HepG2 (cell line): Measurements from ENCODE around the gene RGS14. TPM values are rescaled to one million over a fixed set of nuclear protein-coding genes. Genes with fewer than 3 reads are reported as not detected.

Experiments used
- AGO2 ChIP-seq: fragments of 200-400 bp; formaldehyde crosslinking; optimal IDR thresholded peaks from 2 replicates; pipeline ENCODE3; 2017; ENCODE audit warnings: mild to moderate bottlenecking, low read depth, low read length, moderate library complexity
- CENPX ChIP-seq: sonication (generic); formaldehyde crosslinking; IDR thresholded peaks from 2 replicates; pipeline ENCODE4 v1.9.0; 2021; ENCODE audit warnings: mild to moderate bottlenecking, missing genetic modification reagents, moderate library complexity
- CTCF ChIP-seq: sonication (generic); formaldehyde crosslinking; IDR thresholded peaks from 2 replicates; pipeline ENCODE4 v1.5.0; 2020; ENCODE audit warnings: mild to moderate bottlenecking, missing genetic modification reagents, moderate library complexity
- ESRRA ChIP-seq: sonication (generic); formaldehyde crosslinking; IDR thresholded peaks from 2 replicates; pipeline ENCODE4 v1.5.1; 2020; ENCODE audit warnings: mild to moderate bottlenecking, low read depth, missing genetic modification reagents
- MED1 ChIP-seq: sonication (generic); formaldehyde crosslinking; IDR thresholded peaks from 2 replicates; pipeline ENCODE4 v1.4.0; 2020; ENCODE audit warnings: missing genetic modification reagents
- NCOR1 ChIP-seq: fragments of 200-600 bp; sonication (generic); IDR thresholded peaks from 2 replicates; pipeline ENCODE4 v1.7.0; 2017; ENCODE audit warnings: antibody characterized with exemption, low read length, borderline replicate concordance
- PHB2 ChIP-seq: fragments of 450-650 bp; IDR thresholded peaks from 2 replicates; pipeline ENCODE4 v1.6.1; 2018; ENCODE audit not compliant: partially characterized antibody
- PRPF4 ChIP-seq: fragments of 200-400 bp; formaldehyde crosslinking; IDR thresholded peaks from 2 replicates; pipeline ENCODE4 v1.6.1; 2016; ENCODE audit warnings: low read length, low read depth; ENCODE audit not compliant: poor library complexity, severe bottlenecking
- RAD21 ChIP-seq: fragments of 450-650 bp; formaldehyde crosslinking; IDR thresholded peaks from 2 replicates; pipeline ENCODE4 v1.5.0; 2020; ENCODE audit warnings: mild to moderate bottlenecking
- RFXANK ChIP-seq: IDR thresholded peaks from 2 replicates; pipeline ENCODE4 v1.6.1; 2016
- SALL1 ChIP-seq: sonication (generic); formaldehyde crosslinking; IDR thresholded peaks from 2 replicates; pipeline ENCODE4 v1.8.0; 2022; ENCODE audit warnings: mild to moderate bottlenecking, missing genetic modification reagents
- SMAD1 ChIP-seq: sonication (generic); formaldehyde crosslinking; IDR thresholded peaks from 2 replicates; pipeline ENCODE4 v1.4.0; 2020; ENCODE audit warnings: missing genetic modification reagents, low read depth, mild to moderate bottlenecking, borderline replicate concordance
- SOX6 ChIP-seq, 2 experiments: fragments of 450-650 bp in 1 of 2; sonication (generic) in 1 of 2; formaldehyde crosslinking in 1 of 2; IDR thresholded peaks; 2 replicates each; pipeline versions ENCODE4 v1.4.0 to v1.6.1; 2017 to 2020; ENCODE audit warnings: antibody characterized with exemption in 1 of 2, mild to moderate bottlenecking in 1 of 2, missing genetic modification reagents in 1 of 2
- SP2 ChIP-seq: sonication (generic); formaldehyde crosslinking; IDR thresholded peaks from 2 replicates; pipeline ENCODE4 v1.5.1; 2020; ENCODE audit warnings: mild to moderate bottlenecking, missing genetic modification reagents
- TBX2 ChIP-seq: sonication (generic); formaldehyde crosslinking; IDR thresholded peaks from 2 replicates; pipeline ENCODE4 v1.5.0; 2020; ENCODE audit warnings: missing genetic modification reagents, mild to moderate bottlenecking, borderline replicate concordance
- TMF1 ChIP-seq: sonication (generic); formaldehyde crosslinking; IDR thresholded peaks from 2 replicates; pipeline ENCODE4 v1.8.1; 2022; ENCODE audit warnings: low read depth, missing genetic modification reagents
- ZFP36L1 ChIP-seq: sonication (generic); formaldehyde crosslinking; IDR thresholded peaks from 2 replicates; pipeline ENCODE4 v1.8.0; 2022; ENCODE audit warnings: mild to moderate bottlenecking, missing genetic modification reagents, moderate library complexity
- ZMAT5 ChIP-seq: sonication (generic); formaldehyde crosslinking; IDR thresholded peaks from 2 replicates; pipeline ENCODE4 v1.5.0; 2020; ENCODE audit warnings: mild to moderate bottlenecking, low read depth, missing genetic modification reagents, borderline replicate concordance
- ZNF24 ChIP-seq: fragments of 450-650 bp; IDR thresholded peaks from 2 replicates; pipeline ENCODE4 v1.6.1; 2017; ENCODE audit warnings: antibody characterized with exemption, mild to moderate bottlenecking
- ZNF75D ChIP-seq: sonication (generic); formaldehyde crosslinking; IDR thresholded peaks from 2 replicates; pipeline ENCODE4 v1.8.1; 2023; ENCODE audit warnings: missing genetic modification reagents, mild to moderate bottlenecking, borderline replicate concordance
- polyA plus RNA-seq, 8 experiments: library from polyadenylated mRNA; depleted of rRNA in 3 of 8; stranded (reverse) in 7 of 8; unstranded in 1 of 8; fragments of >200 nt; fragmentation: Illumina TruSeq in 4 of 8; extraction: Trizol in 4 of 8; gene quantifications; 2 replicates each; pipeline versions ENCODE4 v1.2.1 to v1.2.3, GENCODE V29; 2011 to 2016; ENCODE audit warnings: low read depth in 4 of 8, missing spikeins in 1 of 8, mixed read lengths in 1 of 8; ENCODE audit not compliant: insufficient read depth in 1 of 8
- total RNA-seq, 5 experiments: library from RNA; depleted of rRNA; stranded (reverse); fragments of >200 nt; fragmentation: Illumina TruSeq; extraction: Trizol; gene quantifications; 2 replicates each; pipeline ENCODE4 v1.2.3, GENCODE V29; 2016; ENCODE audit warnings: low read depth in 1 of 5
- TF ChIP-seq, protein P1 (sequence below): sonication (generic); formaldehyde crosslinking; IDR thresholded peaks from 2 replicates; pipeline ENCODE4 v1.5.1; 2020; ENCODE audit warnings: missing genetic modification reagents, mild to moderate bottlenecking, borderline replicate concordance
- TF ChIP-seq, protein P2 (sequence below): sonication (generic); formaldehyde crosslinking; IDR thresholded peaks from 2 replicates; pipeline ENCODE4 v1.5.1; 2020; ENCODE audit warnings: mild to moderate bottlenecking, missing genetic modification reagents, moderate library complexity

The RGS14 gene
- total and polyA plus RNA-seq, 2 of the 13 experiments (the other 11 are each of a cell fraction or from before 2014, with no cell fraction given) = 11.1 to 17.2 TPM

- TF ChIP-seq PRPF4 = peak; percentile 42
- TF ChIP-seq ZNF24 = no peak; the same call in 1 of the 2 replicates
- peak; percentile 61; the same call in 1 of the 2 replicates for TF ChIP-seq ESRRA (CRISPR knock-in tag)
- no peak for TF ChIP-seq ZMAT5 (CRISPR knock-in tag)
- no peak for TF ChIP-seq SP2 (CRISPR knock-in tag)
- no peak for TF ChIP-seq ZFP36L1 (CRISPR knock-in tag)
- TF ChIP-seq RFXANK (CRISPR knock-in tag) = no peak
- no peak for TF ChIP-seq TMF1
- no peak for TF ChIP-seq PHB2
- TF ChIP-seq NCOR1 = no peak
- TF ChIP-seq, protein P1, sequence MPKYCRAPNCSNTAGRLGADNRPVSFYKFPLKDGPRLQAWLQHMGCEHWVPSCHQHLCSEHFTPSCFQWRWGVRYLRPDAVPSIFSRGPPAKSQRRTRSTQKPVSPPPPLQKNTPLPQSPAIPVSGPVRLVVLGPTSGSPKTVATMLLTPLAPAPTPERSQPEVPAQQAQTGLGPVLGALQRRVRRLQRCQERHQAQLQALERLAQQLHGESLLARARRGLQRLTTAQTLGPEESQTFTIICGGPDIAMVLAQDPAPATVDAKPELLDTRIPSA (CRISPR knock-in tag) = no peak
- no peak for TF ChIP-seq MED1 (CRISPR knock-in tag)
- no peak for TF ChIP-seq CENPX (CRISPR knock-in tag)
- TF ChIP-seq, protein P2, sequence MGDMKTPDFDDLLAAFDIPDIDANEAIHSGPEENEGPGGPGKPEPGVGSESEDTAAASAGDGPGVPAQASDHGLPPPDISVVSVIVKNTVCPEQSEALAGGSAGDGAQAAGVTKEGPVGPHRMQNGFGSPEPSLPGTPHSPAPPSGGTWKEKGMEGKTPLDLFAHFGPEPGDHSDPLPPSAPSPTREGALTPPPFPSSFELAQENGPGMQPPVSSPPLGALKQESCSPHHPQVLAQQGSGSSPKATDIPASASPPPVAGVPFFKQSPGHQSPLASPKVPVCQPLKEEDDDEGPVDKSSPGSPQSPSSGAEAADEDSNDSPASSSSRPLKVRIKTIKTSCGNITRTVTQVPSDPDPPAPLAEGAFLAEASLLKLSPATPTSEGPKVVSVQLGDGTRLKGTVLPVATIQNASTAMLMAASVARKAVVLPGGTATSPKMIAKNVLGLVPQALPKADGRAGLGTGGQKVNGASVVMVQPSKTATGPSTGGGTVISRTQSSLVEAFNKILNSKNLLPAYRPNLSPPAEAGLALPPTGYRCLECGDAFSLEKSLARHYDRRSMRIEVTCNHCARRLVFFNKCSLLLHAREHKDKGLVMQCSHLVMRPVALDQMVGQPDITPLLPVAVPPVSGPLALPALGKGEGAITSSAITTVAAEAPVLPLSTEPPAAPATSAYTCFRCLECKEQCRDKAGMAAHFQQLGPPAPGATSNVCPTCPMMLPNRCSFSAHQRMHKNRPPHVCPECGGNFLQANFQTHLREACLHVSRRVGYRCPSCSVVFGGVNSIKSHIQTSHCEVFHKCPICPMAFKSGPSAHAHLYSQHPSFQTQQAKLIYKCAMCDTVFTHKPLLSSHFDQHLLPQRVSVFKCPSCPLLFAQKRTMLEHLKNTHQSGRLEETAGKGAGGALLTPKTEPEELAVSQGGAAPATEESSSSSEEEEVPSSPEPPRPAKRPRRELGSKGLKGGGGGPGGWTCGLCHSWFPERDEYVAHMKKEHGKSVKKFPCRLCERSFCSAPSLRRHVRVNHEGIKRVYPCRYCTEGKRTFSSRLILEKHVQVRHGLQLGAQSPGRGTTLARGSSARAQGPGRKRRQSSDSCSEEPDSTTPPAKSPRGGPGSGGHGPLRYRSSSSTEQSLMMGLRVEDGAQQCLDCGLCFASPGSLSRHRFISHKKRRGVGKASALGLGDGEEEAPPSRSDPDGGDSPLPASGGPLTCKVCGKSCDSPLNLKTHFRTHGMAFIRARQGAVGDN = peak; percentile 56
- TF ChIP-seq SMAD1 (CRISPR knock-in tag) = no peak
- TF ChIP-seq AGO2 = peak; percentile 30
- TF ChIP-seq SALL1 (CRISPR knock-in tag) = 0 out of 2 replicates have a peak, but pooled peaks have one; percentile 9
- TF ChIP-seq ZNF75D (CRISPR knock-in tag) = no peak
- TF ChIP-seq TBX2 (CRISPR knock-in tag) = peak; percentile 21; the same call in 1 of the 2 replicates
- no peak for TF ChIP-seq SOX6 (IDR thresholded peaks at IDR 0.05)
- TF ChIP-seq SOX6 (CRISPR knock-in tag; IDR thresholded peaks at IDR 0.05) = peak; percentile 60
- no peak for TF ChIP-seq RAD21 (CRISPR knock-in tag)
- TF ChIP-seq CTCF (CRISPR knock-in tag) = peak; percentile 29; the same call in 1 of the 2 replicates
These were observed 29.9 kb upstream of the RGS14 start (continued) for GRCh38 chr5:177327539-177328522.
